Left lung (tissue), 10 donors: Measurements from ENCODE around the gene ACTR1A. TPM values are rescaled to one million over a fixed set of nuclear protein-coding genes. Genes with fewer than 3 reads are reported as not detected.

Source experiments
- ATAC-seq: fragments of 200-7000 bp; cut with Tn5 transposase; one replicate; pipeline ENCODE4 v1.9.1; 2020; ENCODE audit warnings: moderate library complexity
- DNase-seq, 4 donors: peaks; one replicate each; pipeline ENCODE4 v3.0.0-alpha.2; 2013 to 2020
- H3K27ac ChIP-seq, 2 donors: fragments of 200-600 bp; sonication (generic) in 1 of 2; one replicate each; pipeline versions ENCODE4 v1.5.0 to v1.8.0; 2020 to 2021
- H3K27me3 ChIP-seq, 2 donors: fragments of 200-600 bp; sonication (generic) in 1 of 2; one replicate each; pipeline versions ENCODE4 v1.5.0 to v1.8.0; 2020 to 2021
- H3K36me3 ChIP-seq, 2 donors: fragments of 200-600 bp; sonication (generic) in 1 of 2; one replicate each; pipeline versions ENCODE4 v1.5.0 to v1.8.0; 2020 to 2021
- H3K4me1 ChIP-seq, 2 donors: fragments of 200-600 bp; one replicate each; pipeline ENCODE4 v1.8.0; 2021
- H3K4me3 ChIP-seq, 2 donors: fragments of 200-600 bp; sonication (generic) in 1 of 2; one replicate each; pipeline versions ENCODE4 v1.5.0 to v1.8.0; 2020 to 2021; ENCODE audit warnings: mild to moderate bottlenecking in 1 of 2
- H3K9me3 ChIP-seq, 2 donors: fragments of 200-600 bp; sonication (generic) in 1 of 2; one replicate each; pipeline versions ENCODE4 v1.5.0 to v1.8.0; 2020 to 2021
- intact Hi-C, 2 donors: fragments of 100-400 bp; cut with DNase I; formaldehyde crosslinking; loops; one replicate each; pipeline versions ENCODE4 v1.11.2 to v1.14.2; 2022
- polyA plus RNA-seq, 6 donors: library from polyadenylated mRNA; unstranded; fragments of 120-200 nt; gene quantifications; one replicate each; pipeline ENCODE4 v1.2.1, GENCODE V29; 2013; ENCODE audit not compliant: insufficient read length in 6 of 6
- total RNA-seq, 2 donors: library from RNA; stranded (reverse); fragmentation: NEBNext Ultra II Directional; extraction: Animal tissue kit (Norgen Biotek cat#: 25700); gene quantifications; one replicate each; pipeline ENCODE4 v1.2.1, GENCODE V29; 2021
- TF ChIP-seq, protein P1 (sequence below), 2 donors: fragments of 200-600 bp; sonication (generic) in 1 of 2; IDR thresholded peaks; one replicate each; pipeline versions ENCODE4 v1.5.0 to v1.8.0; 2021; ENCODE audit warnings: antibody characterized with exemption in 2 of 2
- donor health status: DM: no; HTN: yes; CAD: no.
- donor health status: DM: no; HTN: no; CAD: no.

Gene ACTR1A
- total and polyA plus RNA-seq, 8 donors, result 78.4 to 122 (median 85.9) TPM

GRCh38 chr10:102450374-102451104 is 52.0 kb downstream of the ACTR1A start:
- TF ChIP-seq, protein P1, sequence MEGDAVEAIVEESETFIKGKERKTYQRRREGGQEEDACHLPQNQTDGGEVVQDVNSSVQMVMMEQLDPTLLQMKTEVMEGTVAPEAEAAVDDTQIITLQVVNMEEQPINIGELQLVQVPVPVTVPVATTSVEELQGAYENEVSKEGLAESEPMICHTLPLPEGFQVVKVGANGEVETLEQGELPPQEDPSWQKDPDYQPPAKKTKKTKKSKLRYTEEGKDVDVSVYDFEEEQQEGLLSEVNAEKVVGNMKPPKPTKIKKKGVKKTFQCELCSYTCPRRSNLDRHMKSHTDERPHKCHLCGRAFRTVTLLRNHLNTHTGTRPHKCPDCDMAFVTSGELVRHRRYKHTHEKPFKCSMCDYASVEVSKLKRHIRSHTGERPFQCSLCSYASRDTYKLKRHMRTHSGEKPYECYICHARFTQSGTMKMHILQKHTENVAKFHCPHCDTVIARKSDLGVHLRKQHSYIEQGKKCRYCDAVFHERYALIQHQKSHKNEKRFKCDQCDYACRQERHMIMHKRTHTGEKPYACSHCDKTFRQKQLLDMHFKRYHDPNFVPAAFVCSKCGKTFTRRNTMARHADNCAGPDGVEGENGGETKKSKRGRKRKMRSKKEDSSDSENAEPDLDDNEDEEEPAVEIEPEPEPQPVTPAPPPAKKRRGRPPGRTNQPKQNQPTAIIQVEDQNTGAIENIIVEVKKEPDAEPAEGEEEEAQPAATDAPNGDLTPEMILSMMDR (IDR thresholded peaks at IDR 0.05), result no peak
- intact Hi-C loops, result no loop called here
- no peaks in the 10 kb centered on the region for H3K9me3 ChIP-seq
- peak overlapping the region; percentile 83 to 88 for H3K27ac ChIP-seq
- peak; percentile 83 to 97 (median 89) for DNase-seq
- peak overlapping the region; percentile 49 to 79 for H3K4me3 ChIP-seq
- peak; percentile 78 for ATAC-seq
- H3K4me1 ChIP-seq, result peaks cover 11 to 62% of the 10 kb centered on the region in 2 donors
- no peaks in the 10 kb centered on the region for H3K36me3 ChIP-seq
- H3K27me3 ChIP-seq, result no peaks in the 10 kb centered on the region

DNA sequence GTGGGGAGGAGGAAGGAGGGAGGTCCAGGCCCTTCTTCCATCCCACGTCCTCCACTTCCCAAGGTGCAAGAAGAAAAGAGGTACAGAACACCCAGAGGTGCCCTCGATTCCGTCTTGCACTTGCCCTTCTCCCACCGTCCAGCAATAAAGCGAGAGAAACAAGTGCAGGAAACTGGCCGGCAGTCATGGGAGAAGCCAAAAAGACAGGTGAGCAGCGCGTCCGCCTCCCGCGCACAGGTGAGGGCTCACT is 52.5 kb downstream of the ACTR1A start:
- Histone ChIP-seq H3K27ac (peak overlapping the region; percentile 83 to 88), H3K9me3 (no peaks in the 10 kb centered on the region), H3K27me3 (no peaks in the 10 kb centered on the region), H3K36me3 (no peaks in the 10 kb centered on the region), H3K4me3 (peak overlapping the region; percentile 49 to 79), H3K4me1 (peaks cover 7 to 57% of the 10 kb centered on the region in 2 donors)
- intact Hi-C loops, result no loop called here
- no peak for DNase-seq
- TF ChIP-seq, protein P1 (IDR thresholded peaks at IDR 0.05), result no peak
- no peak for ATAC-seq

DNA sequence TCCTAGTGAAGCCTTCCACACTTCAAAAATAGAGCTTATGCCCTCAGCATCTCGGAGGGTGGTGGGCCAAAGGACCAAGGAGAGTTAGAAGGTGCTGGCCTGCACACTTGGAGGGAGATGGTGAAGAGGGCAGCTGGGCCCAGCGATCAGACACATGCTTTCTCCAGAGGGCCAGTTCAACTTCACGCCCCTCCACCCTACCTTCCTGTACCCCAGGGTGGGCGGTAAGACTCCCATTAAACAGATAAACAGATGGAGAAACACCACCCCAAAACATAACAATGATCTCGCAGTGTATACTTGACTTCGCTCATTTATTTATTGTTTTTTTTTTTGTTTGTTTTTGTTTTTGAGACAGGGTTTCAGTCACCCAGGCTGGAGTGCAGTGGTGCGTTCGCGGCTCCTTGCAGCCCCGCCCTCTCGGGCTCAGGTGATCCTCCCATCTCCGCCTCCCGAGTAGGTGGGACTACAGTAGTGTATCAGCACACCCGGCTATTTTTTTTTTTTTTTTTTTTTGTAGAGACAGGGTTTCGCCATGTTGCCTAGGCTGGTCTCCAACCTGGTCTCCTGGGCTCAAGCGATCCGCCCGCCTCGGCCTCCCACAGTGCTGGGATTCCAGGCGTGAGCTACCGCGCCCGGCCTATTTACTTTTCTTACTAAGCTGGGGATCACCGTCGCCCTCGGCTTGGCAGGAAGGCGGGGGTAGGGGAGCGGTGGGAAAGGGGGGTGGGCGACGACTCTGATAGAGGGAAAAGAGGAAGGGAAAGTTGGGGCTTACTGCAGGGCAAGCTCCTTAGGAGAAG is 53.0 kb downstream of the ACTR1A start:
- no peaks in the 10 kb centered on the region for H3K36me3 ChIP-seq
- ATAC-seq (peak; percentile 76), DNase-seq (peak in 3 of 4 donors; percentile 79 to 90 (median 89))
- peak overlapping the region; percentile 49 to 79 for H3K4me3 ChIP-seq
- peak overlapping the region; percentile 83 to 88 for H3K27ac ChIP-seq
- H3K9me3 ChIP-seq, result no peaks in the 10 kb centered on the region
- TF ChIP-seq, protein P1 (IDR thresholded peaks at IDR 0.05), result no peak
- H3K4me1 ChIP-seq, result peaks cover 7 to 52% of the 10 kb centered on the region in 2 donors
- intact Hi-C loops, result no loop called here
- no peaks in the 10 kb centered on the region for H3K27me3 ChIP-seq

GRCh38 chr10:102444851-102445250 is 57.7 kb downstream of the ACTR1A start:
- DNase-seq, result no peak
- TF ChIP-seq, protein P1 (IDR thresholded peaks at IDR 0.05), result no peak
- no peaks in the 10 kb centered on the region for H3K36me3 ChIP-seq
- peaks cover 0 to 10% of the 10 kb centered on the region in 2 donors for H3K4me1 ChIP-seq
- H3K27me3 ChIP-seq, result no peaks in the 10 kb centered on the region
- intact Hi-C loops, result no loop called here
- ATAC-seq, result no peak
- H3K4me3 ChIP-seq, result no peak overlapping the region
- H3K27ac ChIP-seq, result no peak overlapping the region
- no peaks in the 10 kb centered on the region for H3K9me3 ChIP-seq

DNA sequence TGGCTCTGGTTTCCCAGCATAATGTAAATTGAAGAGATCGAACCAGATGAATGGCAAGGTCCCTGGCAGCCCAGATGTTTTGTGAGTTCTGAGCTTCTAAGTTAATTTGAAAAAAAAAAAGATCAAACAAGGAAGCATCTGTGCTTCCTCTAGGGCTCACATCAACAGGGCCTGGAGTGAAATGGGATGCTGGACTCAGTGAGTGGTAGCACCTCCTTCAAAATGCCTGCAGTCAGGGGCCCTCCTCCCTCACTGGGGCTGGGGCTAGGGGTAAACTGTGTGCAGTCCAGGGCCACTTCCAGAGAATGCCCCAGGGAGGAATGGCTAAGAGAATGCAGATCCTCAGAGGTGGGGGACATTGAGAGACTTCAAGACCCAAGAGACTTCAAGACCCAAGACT is 64.1 kb downstream of the ACTR1A start:
- intact Hi-C loops, result no loop called here
- H3K36me3 ChIP-seq, result no peaks in the 10 kb centered on the region
- no peaks in the 10 kb centered on the region for H3K27me3 ChIP-seq
- no peak overlapping the region for H3K27ac ChIP-seq
- no peak for DNase-seq
- no peaks in the 10 kb centered on the region for H3K9me3 ChIP-seq
- no peak for ATAC-seq
- H3K4me1 ChIP-seq, result peaks cover 7 to 37% of the 10 kb centered on the region in 2 donors
- TF ChIP-seq, protein P1 (IDR thresholded peaks at IDR 0.05), result no peak
- H3K4me3 ChIP-seq, result peak overlapping the region in 1 of 2 donors; percentile 38
